Muscle layer of duodenum (tissue), 2 donors: ENCODE measurements around the gene CNDP2.

Experiments used
- H3K27ac ChIP-seq: one replicate; pipeline ENCODE4 v1.7.0; 2013; ENCODE audit warnings: mild to moderate bottlenecking, low read length
- H3K27me3 ChIP-seq: one replicate; pipeline ENCODE4 v1.7.0; 2013; ENCODE audit warnings: low read depth, mild to moderate bottlenecking, control low read depth, low read length
- H3K36me3 ChIP-seq, 2 donors: one replicate each; pipeline ENCODE4 v1.7.0; 2013; ENCODE audit warnings: low read length in 2 of 2, control low read depth in 1 of 2, mild to moderate bottlenecking in 1 of 2; ENCODE audit not compliant: insufficient read depth in 2 of 2, control insufficient read depth in 1 of 2
- H3K4me1 ChIP-seq, 2 donors: one replicate each; pipeline ENCODE4 v1.7.0; 2013; ENCODE audit warnings: low read length in 2 of 2, mild to moderate bottlenecking in 2 of 2, control low read depth in 1 of 2, moderate library complexity in 1 of 2; ENCODE audit not compliant: insufficient read depth in 2 of 2, control insufficient read depth in 1 of 2
- H3K4me3 ChIP-seq, 2 donors: one replicate each; pipeline ENCODE4 v1.7.0; 2013; ENCODE audit warnings: low read length in 2 of 2, low read depth in 1 of 2, mild to moderate bottlenecking in 1 of 2
- H3K9me3 ChIP-seq, 2 donors: one replicate each; pipeline ENCODE4 v1.7.0; 2013; ENCODE audit warnings: low read length in 2 of 2, control low read depth in 1 of 2, mild to moderate bottlenecking in 1 of 2; ENCODE audit not compliant: control insufficient read depth in 1 of 2
- donor health status: healthy.

CNDP2 gene

DNA sequence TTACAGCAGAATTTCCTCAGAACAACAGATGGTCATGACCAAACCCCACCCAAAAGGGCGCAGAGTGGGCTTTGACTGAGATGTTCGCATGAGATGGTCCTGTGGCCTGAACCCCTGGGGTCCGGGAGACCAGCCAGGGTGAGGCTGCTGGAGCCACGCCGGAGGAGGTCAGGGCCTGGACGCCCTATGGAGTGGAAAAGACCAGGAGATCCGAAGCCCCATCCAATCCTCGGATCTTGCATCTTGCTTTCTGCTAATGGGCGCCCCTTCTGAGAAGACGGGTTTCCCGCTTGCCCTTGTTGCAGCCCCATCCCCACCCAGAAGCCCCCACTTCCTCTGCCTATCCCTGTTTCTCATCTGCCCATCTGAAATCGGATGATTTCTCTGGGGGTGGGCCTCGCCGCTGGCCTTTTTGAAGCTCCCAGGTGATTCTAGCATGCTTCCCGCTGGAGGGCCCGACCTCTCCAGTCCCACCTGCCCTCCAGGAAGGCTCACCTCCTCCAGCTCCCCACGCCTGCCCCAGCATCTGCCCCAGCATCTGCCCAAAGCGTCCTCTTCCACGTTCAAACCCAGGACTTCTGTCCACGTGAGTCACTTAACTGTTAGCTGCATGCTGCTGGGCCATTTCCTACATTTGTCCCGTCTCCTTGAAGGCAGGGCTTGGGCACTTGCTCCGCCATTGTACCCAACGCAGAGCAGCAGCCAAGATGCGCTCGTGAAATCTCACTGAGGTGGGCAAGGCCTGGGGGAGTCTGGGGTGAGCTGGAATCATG is 33.8 kb downstream of the CNDP2 start:
- Histone ChIP-seq H3K4me1 (no peaks in the 10 kb centered on the region), H3K27me3 (no peaks in the 10 kb centered on the region), H3K4me3 (no peak overlapping the region), H3K36me3 (no peaks in the 10 kb centered on the region), H3K27ac (no peak overlapping the region), H3K9me3 (no peaks in the 10 kb centered on the region)

DNA sequence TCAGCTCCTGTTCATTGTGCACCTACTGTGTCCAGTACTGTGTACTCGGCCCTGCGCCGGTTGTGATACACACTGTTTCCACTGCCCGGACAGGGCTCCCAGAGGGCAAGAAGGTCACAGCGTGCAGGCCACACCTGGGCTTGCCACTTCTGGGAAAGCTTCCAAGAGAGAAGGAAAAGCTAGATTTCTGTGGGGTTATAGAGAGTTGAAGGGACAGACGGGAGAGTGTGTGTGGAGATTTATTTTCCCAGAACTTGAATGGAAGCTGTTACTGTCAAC is 34.4 kb downstream of the CNDP2 start:
- no peaks in the 10 kb centered on the region for H3K27me3 ChIP-seq
- no peaks in the 10 kb centered on the region for H3K9me3 ChIP-seq
- no peaks in the 10 kb centered on the region for H3K36me3 ChIP-seq
- no peak overlapping the region for H3K27ac ChIP-seq
- no peak overlapping the region for H3K4me3 ChIP-seq
- H3K4me1 ChIP-seq, result no peaks in the 10 kb centered on the region

- no peaks in the 10 kb centered on the region for H3K36me3 ChIP-seq
- no peaks in the 10 kb centered on the region for H3K4me1 ChIP-seq
- no peaks in the 10 kb centered on the region for H3K27me3 ChIP-seq
- no peak overlapping the region for H3K4me3 ChIP-seq
- H3K27ac ChIP-seq, result no peak overlapping the region
- H3K9me3 ChIP-seq, result no peaks in the 10 kb centered on the region
Observed at GRCh38 chr18:74531043-74531442, 34.9 kb downstream of the CNDP2 start.

- Histone ChIP-seq H3K27ac (no peak overlapping the region), H3K4me3 (no peak overlapping the region), H3K36me3 (no peaks in the 10 kb centered on the region), H3K9me3 (no peaks in the 10 kb centered on the region), H3K4me1 (no peaks in the 10 kb centered on the region), H3K27me3 (no peaks in the 10 kb centered on the region)
Observed at GRCh38 chr18:74532511-74533025, 36.4 kb downstream of the CNDP2 start.

GRCh38 chr18:74533666-74534065 is 37.5 kb downstream of the CNDP2 start:
- no peaks in the 10 kb centered on the region for H3K4me1 ChIP-seq
- no peaks in the 10 kb centered on the region for H3K27me3 ChIP-seq
- H3K36me3 ChIP-seq, result no peaks in the 10 kb centered on the region
- no peak overlapping the region for H3K27ac ChIP-seq
- H3K4me3 ChIP-seq, result no peak overlapping the region
- no peaks in the 10 kb centered on the region for H3K9me3 ChIP-seq

DNA sequence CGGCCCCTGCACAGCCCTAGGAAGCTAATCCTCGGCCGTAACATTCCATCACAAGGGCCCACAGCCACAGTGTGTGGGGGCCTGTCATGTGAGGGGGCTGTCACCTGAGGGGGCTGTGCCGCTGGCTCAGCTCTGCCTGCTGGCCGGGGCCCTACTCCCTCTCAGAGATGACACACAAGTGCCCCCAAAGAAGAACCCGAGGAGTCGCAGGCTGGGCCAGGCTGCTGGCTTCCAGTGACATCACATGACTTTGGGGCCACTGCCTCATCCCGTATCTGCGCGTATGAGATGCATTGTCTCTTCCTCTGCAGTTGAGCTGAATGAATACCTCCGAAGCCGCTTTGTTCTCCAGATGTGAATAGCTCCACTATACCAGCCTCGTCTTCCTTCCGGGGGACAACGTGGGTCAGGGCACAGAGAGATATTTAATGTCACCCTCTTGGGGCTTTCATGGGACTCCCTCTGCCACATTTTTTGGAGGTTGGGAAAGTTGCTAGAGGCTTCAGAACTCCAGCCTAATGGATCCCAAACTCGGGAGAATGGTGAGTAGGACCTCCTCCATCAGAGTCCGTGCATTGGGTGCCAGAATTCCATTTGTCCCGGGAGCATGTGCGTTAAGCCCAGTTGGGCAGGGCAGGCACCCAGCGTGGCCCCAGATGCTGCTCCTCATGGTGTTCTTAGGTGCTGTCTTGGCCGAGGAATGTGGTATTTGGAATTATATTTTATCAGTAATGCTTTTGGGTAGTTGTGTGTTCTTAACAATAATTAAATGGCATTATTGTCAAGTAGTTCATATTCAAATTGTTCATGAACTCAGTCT is 38.2 kb downstream of the CNDP2 start, which contains the start of gene CNDP1:
Gene CNDP1 (plus strand): TSS at position 351 of the 820 bp plus-strand sequence. CDS start 168 bp downstream, at position 519.
- H3K4me3 ChIP-seq, result no peak within 1 kb of the TSS
- no peaks in the 10 kb centered on the region for H3K27me3 ChIP-seq
- H3K27ac ChIP-seq, result no peak within 1 kb of the TSS
- no peaks in the 10 kb centered on the region for H3K9me3 ChIP-seq
- no peaks in the 10 kb centered on the region for H3K36me3 ChIP-seq
- no peaks in the 10 kb centered on the region for H3K4me1 ChIP-seq

DNA sequence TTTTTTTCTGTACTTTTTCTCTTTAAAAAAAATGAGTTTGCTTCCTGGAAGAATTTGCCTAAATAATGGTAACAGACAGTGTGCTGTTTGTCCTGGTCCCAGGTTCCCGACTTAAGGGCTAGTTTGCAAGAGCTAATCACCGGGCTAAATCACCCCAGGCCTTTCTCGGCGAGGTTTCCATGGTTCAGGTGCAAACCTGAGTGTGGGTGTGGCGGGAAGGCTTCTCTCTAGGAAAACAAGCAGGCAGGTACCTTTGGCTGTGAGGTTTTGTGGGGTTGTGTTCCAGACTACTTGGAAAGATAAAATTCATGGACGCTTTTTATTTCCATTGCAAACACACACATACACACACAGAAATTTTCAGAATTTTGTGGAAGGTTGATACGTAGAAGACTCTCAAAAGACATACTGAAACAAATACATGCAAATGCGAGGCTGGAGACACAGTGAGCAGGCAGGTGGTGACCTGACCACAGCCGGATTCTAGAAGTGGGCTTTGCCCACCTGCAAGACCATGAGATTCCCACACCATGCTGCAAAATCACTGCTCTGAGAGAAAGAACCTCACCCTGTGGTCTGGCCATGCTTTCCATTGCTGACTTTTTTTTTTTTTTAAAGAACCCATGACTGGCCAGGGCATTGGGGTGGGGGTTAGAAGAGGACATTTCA is 39.0 kb downstream of the CNDP2 start:
- H3K4me3 ChIP-seq, result no peak overlapping the region
- H3K9me3 ChIP-seq, result no peaks in the 10 kb centered on the region
- no peaks in the 10 kb centered on the region for H3K36me3 ChIP-seq
- H3K27ac ChIP-seq, result no peak overlapping the region
- H3K27me3 ChIP-seq, result no peaks in the 10 kb centered on the region
- H3K4me1 ChIP-seq, result no peaks in the 10 kb centered on the region

- H3K4me3 ChIP-seq, result no peak overlapping the region
- no peaks in the 10 kb centered on the region for H3K36me3 ChIP-seq
- no peaks in the 10 kb centered on the region for H3K27me3 ChIP-seq
- no peak overlapping the region for H3K27ac ChIP-seq
- H3K9me3 ChIP-seq, result no peaks in the 10 kb centered on the region
- peaks cover 0 to 7% of the 10 kb centered on the region in 2 donors for H3K4me1 ChIP-seq
Observed at GRCh38 chr18:74539289-74539688, 43.1 kb downstream of the CNDP2 start.

- H3K36me3 ChIP-seq, result no peaks in the 10 kb centered on the region
Observed at GRCh38 chr18:74540652-74541421, 44.7 kb downstream of the CNDP2 start.

DNA sequence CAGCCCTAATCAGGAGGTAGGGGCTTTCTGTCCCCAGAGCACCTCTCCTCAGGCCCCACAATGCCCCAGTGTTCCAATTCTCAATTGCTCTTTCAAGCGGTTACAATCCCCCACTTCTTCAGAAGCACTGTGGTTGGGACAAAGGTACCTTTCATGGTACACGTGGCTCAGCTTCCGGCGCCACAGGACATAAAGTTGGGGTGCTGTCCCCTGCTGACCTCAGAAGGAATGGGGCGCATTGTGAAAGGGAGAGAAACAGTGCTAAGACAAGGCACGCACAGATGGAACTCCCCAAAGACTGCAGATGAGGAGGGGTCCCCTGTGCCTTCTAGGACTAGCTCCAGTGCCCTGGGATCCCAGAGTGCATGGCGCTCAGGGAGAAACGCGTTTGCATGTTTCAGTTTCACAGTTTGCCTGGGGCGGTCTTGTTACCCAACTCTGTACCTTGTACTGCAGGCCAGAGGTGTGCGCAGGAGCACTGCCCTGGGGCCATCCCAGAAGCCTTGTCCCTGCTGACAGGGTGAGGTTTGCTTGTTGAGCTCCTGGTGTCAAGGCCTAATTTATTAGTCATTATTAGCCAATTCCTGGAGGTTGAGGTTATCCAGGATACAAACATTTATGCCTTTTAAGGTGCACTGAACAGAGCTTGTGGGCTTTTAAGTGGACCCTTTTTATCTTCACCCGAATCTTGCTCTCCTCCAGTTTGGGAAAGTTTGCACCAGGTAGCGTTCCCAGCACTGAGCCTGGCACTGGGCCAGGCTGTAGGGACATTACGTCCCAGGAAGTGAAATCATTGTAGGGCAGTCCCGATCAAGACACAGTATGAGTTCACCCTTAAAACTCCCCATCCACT is 45.8 kb downstream of the CNDP2 start:
- H3K4me3 ChIP-seq, result no peak overlapping the region
- no peaks in the 10 kb centered on the region for H3K36me3 ChIP-seq
- H3K27me3 ChIP-seq, result no peaks in the 10 kb centered on the region
- H3K9me3 ChIP-seq, result no peaks in the 10 kb centered on the region
- no peak overlapping the region for H3K27ac ChIP-seq
- peaks cover 0 to 12% of the 10 kb centered on the region in 2 donors for H3K4me1 ChIP-seq

More at GRCh38 chr18:74540652-74541421, 44.7 kb downstream of the CNDP2 start:
- Histone ChIP-seq H3K9me3 (no peaks in the 10 kb centered on the region), H3K27me3 (no peaks in the 10 kb centered on the region), H3K4me3 (no peak overlapping the region), H3K27ac (no peak overlapping the region), H3K4me1 (peaks cover 0 to 7% of the 10 kb centered on the region in 2 donors)
